ENCODE data around the gene RELL1. TPM values are rescaled to one million over a fixed set of nuclear protein-coding genes. Genes with fewer than 3 reads are reported as not detected.

Gene RELL1
- total RNA-seq, 1 donor from 2014 or later: 36.6 TPM

GRCh38 chr4:37732526-37733186 is 46.5 kb upstream of the RELL1 start:
- Mint-ChIP-seq H3K36me3 (ENCODE audit: low read depth, unreplicated experiment) (no peaks in the 10 kb centered on the region), H3K4me1 (ENCODE audit: unreplicated experiment) (peaks cover 2% of the 10 kb centered on the region), H3K27me3 (ENCODE audit: unreplicated experiment) (no peaks in the 10 kb centered on the region), H3K27ac (ENCODE audit: unreplicated experiment) (no peak overlapping the region), H3K9me3 (ENCODE audit: unreplicated experiment) (no peaks in the 10 kb centered on the region), H3K4me3 (ENCODE audit: unreplicated experiment) (no peak overlapping the region)
- TF ChIP-seq, protein P1, sequence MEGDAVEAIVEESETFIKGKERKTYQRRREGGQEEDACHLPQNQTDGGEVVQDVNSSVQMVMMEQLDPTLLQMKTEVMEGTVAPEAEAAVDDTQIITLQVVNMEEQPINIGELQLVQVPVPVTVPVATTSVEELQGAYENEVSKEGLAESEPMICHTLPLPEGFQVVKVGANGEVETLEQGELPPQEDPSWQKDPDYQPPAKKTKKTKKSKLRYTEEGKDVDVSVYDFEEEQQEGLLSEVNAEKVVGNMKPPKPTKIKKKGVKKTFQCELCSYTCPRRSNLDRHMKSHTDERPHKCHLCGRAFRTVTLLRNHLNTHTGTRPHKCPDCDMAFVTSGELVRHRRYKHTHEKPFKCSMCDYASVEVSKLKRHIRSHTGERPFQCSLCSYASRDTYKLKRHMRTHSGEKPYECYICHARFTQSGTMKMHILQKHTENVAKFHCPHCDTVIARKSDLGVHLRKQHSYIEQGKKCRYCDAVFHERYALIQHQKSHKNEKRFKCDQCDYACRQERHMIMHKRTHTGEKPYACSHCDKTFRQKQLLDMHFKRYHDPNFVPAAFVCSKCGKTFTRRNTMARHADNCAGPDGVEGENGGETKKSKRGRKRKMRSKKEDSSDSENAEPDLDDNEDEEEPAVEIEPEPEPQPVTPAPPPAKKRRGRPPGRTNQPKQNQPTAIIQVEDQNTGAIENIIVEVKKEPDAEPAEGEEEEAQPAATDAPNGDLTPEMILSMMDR (IDR thresholded peaks at IDR 0.05; ENCODE audit: unreplicated experiment): no peak
- no peak for DNase-seq (ENCODE audit: low spot score)

GRCh38 chr4:37729649-37730004 is 43.5 kb upstream of the RELL1 start:
- Mint-ChIP-seq H3K4me1 (ENCODE audit: unreplicated experiment) (peaks cover 2% of the 10 kb centered on the region), H3K36me3 (ENCODE audit: low read depth, unreplicated experiment) (no peaks in the 10 kb centered on the region), H3K9me3 (ENCODE audit: unreplicated experiment) (no peaks in the 10 kb centered on the region), H3K4me3 (ENCODE audit: unreplicated experiment) (no peak overlapping the region), H3K27ac (ENCODE audit: unreplicated experiment) (no peak overlapping the region), H3K27me3 (ENCODE audit: unreplicated experiment) (no peaks in the 10 kb centered on the region)
- no peak for DNase-seq (ENCODE audit: low spot score)
- TF ChIP-seq, protein P1 (IDR thresholded peaks at IDR 0.05; ENCODE audit: unreplicated experiment): no peak

- H3K4me3 Mint-ChIP-seq (ENCODE audit: unreplicated experiment): no peak overlapping the region
- no peak for DNase-seq (ENCODE audit: low spot score)
- TF ChIP-seq, protein P1 (IDR thresholded peaks at IDR 0.05; ENCODE audit: unreplicated experiment): no peak
- no peaks in the 10 kb centered on the region for H3K36me3 Mint-ChIP-seq (ENCODE audit: low read depth, unreplicated experiment)
- no peaks in the 10 kb centered on the region for H3K9me3 Mint-ChIP-seq (ENCODE audit: unreplicated experiment)
- no peaks in the 10 kb centered on the region for H3K27me3 Mint-ChIP-seq (ENCODE audit: unreplicated experiment)
- H3K4me1 Mint-ChIP-seq (ENCODE audit: unreplicated experiment): peaks cover 2% of the 10 kb centered on the region
- no peak overlapping the region for H3K27ac Mint-ChIP-seq (ENCODE audit: unreplicated experiment)
These were observed 41.9 kb upstream of the RELL1 start for GRCh38 chr4:37728064-37728463.

DNA sequence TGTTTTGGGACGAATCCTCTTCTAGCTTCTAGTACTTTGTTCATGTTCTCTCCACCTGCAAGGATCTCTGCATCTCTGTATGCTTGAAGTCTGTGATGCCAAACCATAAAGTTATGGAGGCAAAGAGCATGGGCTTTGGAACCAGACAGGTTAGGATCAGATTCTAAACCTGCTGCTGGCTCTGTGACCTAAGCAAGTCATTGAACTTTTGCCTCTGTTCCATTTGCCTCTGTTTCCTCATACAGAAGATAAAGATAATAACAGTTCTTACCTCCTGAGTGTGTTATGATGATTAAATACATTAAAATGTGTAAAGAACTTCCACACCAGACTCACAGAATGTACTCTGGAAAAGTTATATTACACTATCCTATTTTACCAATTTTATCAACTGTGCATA is 41.5 kb upstream of the RELL1 start:
- Mint-ChIP-seq H3K4me1 (ENCODE audit: unreplicated experiment) (peaks cover 2% of the 10 kb centered on the region), H3K4me3 (ENCODE audit: unreplicated experiment) (no peak overlapping the region), H3K36me3 (ENCODE audit: low read depth, unreplicated experiment) (no peaks in the 10 kb centered on the region), H3K9me3 (ENCODE audit: unreplicated experiment) (no peaks in the 10 kb centered on the region), H3K27ac (ENCODE audit: unreplicated experiment) (no peak overlapping the region), H3K27me3 (ENCODE audit: unreplicated experiment) (no peaks in the 10 kb centered on the region)
- TF ChIP-seq, protein P1 (IDR thresholded peaks at IDR 0.05; ENCODE audit: unreplicated experiment): no peak
- DNase-seq (ENCODE audit: low spot score): no peak

GRCh38 chr4:37726666-37727065 is 40.5 kb upstream of the RELL1 start:
- H3K36me3 Mint-ChIP-seq (ENCODE audit: low read depth, unreplicated experiment): no peaks in the 10 kb centered on the region
- TF ChIP-seq, protein P1 (IDR thresholded peaks at IDR 0.05; ENCODE audit: unreplicated experiment): no peak
- no peak overlapping the region for H3K27ac Mint-ChIP-seq (ENCODE audit: unreplicated experiment)
- peaks cover 2% of the 10 kb centered on the region for H3K4me1 Mint-ChIP-seq (ENCODE audit: unreplicated experiment)
- H3K27me3 Mint-ChIP-seq (ENCODE audit: unreplicated experiment): no peaks in the 10 kb centered on the region
- H3K9me3 Mint-ChIP-seq (ENCODE audit: unreplicated experiment): no peaks in the 10 kb centered on the region
- no peak for DNase-seq (ENCODE audit: low spot score)
- no peak overlapping the region for H3K4me3 Mint-ChIP-seq (ENCODE audit: unreplicated experiment)
